Activated CD4-positive, alpha-beta memory T cell treated with anti-CD3 and anti-CD28 coated beads for 36 hours (primary cell): ENCODE measurements around the gene PUSL1. TPM values are rescaled to one million over a fixed set of nuclear protein-coding genes. Genes with fewer than 3 reads are reported as not detected.

ENCODE experiments used
- CTCF ChIA-PET: fragments of 350-600 bp; sonication (Branson Sonifier 250); formaldehyde crosslinking; loops from one replicate; lab custom pipeline; 2021; ENCODE audit warnings: antibody characterized with exemption, inconsistent platforms; lab: Charles Lee
- POLR2A ChIA-PET: fragments of 350-600 bp; sonication (Branson Sonifier 250); formaldehyde crosslinking; loops from one replicate; lab custom pipeline; 2021; ENCODE audit warnings: antibody characterized with exemption; lab: Charles Lee
- DNase-seq: peaks from one replicate; pipeline ENCODE4 v3.0.0-alpha.2; 2020
- H3K27ac Mint-ChIP-seq: one replicate; pipeline ENCODE4 v1.8.0; 2021; ENCODE audit warnings: mixed read lengths
- H3K27me3 Mint-ChIP-seq: one replicate; pipeline ENCODE4 v1.8.0; 2021; ENCODE audit warnings: mixed read lengths
- H3K36me3 Mint-ChIP-seq: one replicate; pipeline ENCODE4 v1.8.0; 2021; ENCODE audit warnings: mixed read lengths
- H3K4me1 Mint-ChIP-seq: one replicate; pipeline ENCODE4 v1.8.0; 2021; ENCODE audit warnings: low read depth, mixed read lengths
- H3K4me3 Mint-ChIP-seq: one replicate; pipeline ENCODE4 v1.8.0; 2021; ENCODE audit warnings: mild to moderate bottlenecking, mixed read lengths
- H3K9me3 Mint-ChIP-seq: one replicate; pipeline ENCODE4 v1.8.0; 2021; ENCODE audit warnings: mixed read lengths
- intact Hi-C: fragments of 100-400 bp; cut with micrococcal nuclease; formaldehyde crosslinking; loops from one replicate; pipeline ENCODE4 v1.15.1; 2023
- total RNA-seq, 2 experiments: library from RNA; stranded (reverse); gene quantifications; one replicate each; pipeline ENCODE4 v1.2.3, GENCODE V29; 2021

Gene PUSL1
- total RNA-seq, 2 experiments from 2014 or later, result 19.7 to 23.1 TPM

DNA sequence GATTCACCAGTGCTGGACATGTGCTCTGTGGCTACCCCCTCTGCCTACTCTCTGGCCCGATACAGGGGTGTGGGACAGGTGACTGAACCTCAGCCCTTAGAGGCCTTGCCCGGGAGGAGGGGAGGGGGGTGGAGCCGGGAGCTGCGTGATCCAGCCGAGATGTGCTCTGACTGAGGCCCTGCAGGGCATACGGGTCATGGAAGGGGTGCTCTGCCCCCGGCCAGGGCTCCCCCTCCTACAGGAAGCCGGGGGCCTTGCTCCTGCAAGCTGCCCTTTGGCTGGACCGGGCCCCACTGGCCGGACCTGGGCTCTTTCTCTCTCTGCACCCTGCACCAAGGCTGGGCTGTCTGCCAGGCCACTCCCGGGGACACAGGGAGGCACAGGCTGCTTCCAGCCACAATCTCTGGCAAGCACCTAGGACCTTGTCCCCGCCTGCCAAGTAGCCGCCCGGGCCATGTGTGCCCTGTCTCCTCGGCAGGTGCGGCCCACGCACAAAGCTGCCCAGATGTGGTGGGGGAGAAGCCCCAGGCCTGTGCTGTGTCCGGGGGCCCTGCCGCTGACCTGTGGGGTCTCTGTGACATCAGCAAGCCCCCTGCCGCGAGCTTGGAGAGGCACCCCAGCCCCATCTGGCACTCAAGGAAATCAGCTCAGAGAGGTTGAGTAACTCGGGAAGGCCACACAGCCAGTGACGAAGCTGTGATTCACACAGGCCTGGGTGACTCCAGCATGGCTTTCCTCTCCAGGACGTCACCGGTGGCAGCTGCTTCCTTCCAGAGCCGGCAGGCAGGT lies 26.7 kb upstream of the PUSL1 start:
- intact Hi-C loops, result loop anchor here (5.0 kb wide), 1 partner anchor 109 kb away; the partner anchor contains the start of gene TTLL10
- no peak overlapping the region for H3K27ac Mint-ChIP-seq
- H3K4me1 Mint-ChIP-seq, result peaks cover 3% of the 10 kb centered on the region
- ChIA-PET POLR2A (no interaction called here), CTCF (interaction anchor here (1.6 kb wide), 1 partner anchor 160 kb away, joined by 8 read pairs; no protein-coding TSS in a partner anchor)
- no peak overlapping the region for H3K4me3 Mint-ChIP-seq
- H3K9me3 Mint-ChIP-seq, result no peaks in the 10 kb centered on the region
- H3K27me3 Mint-ChIP-seq, result no peaks in the 10 kb centered on the region
- peak; percentile 56 for DNase-seq
- H3K36me3 Mint-ChIP-seq, result no peaks in the 10 kb centered on the region

DNA sequence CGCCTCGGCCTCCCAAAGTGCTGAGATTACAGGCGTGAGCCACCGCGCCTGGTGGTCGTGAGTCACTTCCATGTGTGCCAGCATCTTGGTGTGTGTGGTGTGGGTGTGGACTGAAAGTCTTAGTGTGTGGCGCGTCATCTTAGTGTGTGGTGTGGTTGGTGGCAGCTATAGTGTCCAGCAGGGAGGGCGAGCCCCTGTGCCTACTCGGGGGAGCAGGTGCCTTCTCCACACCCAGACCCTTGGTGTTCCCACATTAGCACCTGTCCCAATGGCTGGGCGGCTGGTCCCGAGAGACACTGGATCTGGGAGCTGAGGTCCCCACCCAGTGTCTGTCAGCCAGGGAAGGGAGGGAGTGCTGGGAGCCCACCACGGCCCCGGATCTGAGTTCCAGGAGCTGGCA lies 25.4 kb upstream of the PUSL1 start:
- ChIA-PET CTCF (interaction anchor here (1.2 kb wide), 1 partner anchor 219 kb away, joined by 3 read pairs; no protein-coding TSS in a partner anchor), POLR2A (no interaction called here)
- H3K4me1 Mint-ChIP-seq, result peaks cover 3% of the 10 kb centered on the region
- no peaks in the 10 kb centered on the region for H3K27me3 Mint-ChIP-seq
- DNase-seq, result peak; percentile 57
- H3K27ac Mint-ChIP-seq, result no peak overlapping the region
- H3K4me3 Mint-ChIP-seq, result no peak overlapping the region
- intact Hi-C loops, result loop anchor here (5.0 kb wide), 1 partner anchor 111 kb away; the partner anchor contains the start of gene TTLL10
- no peaks in the 10 kb centered on the region for H3K36me3 Mint-ChIP-seq
- H3K9me3 Mint-ChIP-seq, result no peaks in the 10 kb centered on the region

DNA sequence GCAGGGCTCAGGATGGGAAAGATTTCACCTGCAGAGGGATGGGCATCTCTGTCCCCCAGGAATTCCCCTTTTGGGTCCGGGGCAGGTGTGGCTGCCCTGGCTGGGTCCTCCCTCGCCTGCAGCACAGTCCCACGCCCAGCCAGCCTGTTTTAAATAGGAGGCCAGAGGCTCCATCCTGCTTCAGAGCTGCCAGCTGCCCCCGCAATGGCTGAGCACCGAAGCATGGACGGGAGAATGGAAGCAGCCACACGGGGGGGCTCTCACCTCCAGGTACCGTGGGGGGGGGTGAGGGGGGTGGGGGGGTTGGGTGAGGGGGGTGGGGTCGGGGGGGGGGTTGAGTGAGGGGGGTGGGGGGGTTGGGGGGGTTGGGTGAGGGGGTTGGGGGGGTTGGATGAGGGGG lies 24.6 kb upstream of the PUSL1 start:
- no peaks in the 10 kb centered on the region for H3K27me3 Mint-ChIP-seq
- no peak overlapping the region for H3K27ac Mint-ChIP-seq
- POLR2A ChIA-PET, result no interaction called here

DNA sequence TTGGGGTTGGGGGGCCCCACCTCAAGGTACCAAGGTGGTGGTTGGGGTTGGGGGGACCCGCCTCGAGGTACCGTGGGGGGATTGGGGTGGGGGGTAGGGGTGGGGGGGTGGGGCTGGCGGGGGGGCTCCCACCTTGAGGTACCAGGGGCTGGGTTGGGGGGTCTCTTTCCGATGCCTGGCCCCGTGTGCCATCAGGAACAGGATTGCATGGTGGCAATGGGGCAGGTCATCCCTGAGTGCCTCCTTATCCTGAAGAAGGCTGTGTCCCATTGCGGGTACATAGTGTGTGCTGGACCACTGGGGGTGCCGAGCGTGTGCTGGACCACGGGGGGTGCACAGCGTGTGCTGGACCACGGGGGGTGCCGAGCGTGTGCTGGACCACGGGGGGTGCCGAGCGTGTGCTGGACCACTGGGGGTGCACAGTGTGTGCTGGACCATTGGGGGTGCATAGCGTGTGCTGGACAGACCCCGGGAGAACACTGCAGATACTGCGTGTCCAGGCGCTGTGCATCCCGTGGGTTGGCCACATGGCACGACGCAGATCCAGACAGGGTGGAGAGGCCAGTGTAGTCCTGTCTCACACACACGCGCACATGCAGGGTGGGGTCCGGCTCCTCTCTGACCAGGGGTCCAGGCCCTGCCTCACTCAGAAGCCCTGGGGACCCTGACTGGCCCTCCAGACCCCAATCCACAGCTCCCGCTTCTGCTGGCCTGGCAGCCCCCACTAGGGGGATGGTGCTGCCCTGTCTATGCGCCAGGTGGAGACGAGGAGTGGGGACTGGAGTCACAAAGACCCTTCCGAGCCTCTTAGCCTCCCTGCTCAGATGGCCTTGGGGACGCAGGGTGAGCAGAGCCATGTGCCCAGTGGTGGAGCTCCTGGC lies 23.9 kb upstream of the PUSL1 start:
- ChIA-PET POLR2A (no interaction called here), CTCF (no interaction called here)
- peaks cover 3% of the 10 kb centered on the region for H3K4me1 Mint-ChIP-seq
- H3K9me3 Mint-ChIP-seq, result no peaks in the 10 kb centered on the region
- no peak overlapping the region for H3K4me3 Mint-ChIP-seq
- H3K27me3 Mint-ChIP-seq, result no peaks in the 10 kb centered on the region
- intact Hi-C loops, result loop anchor here (5.0 kb wide), 1 partner anchor 112 kb away; the partner anchor contains the start of gene TTLL10
- H3K27ac Mint-ChIP-seq, result no peak overlapping the region
- no peaks in the 10 kb centered on the region for H3K36me3 Mint-ChIP-seq
- no peak for DNase-seq

More for the DNA sequence above, 24.6 kb upstream of the PUSL1 start:
- peaks cover 3% of the 10 kb centered on the region for H3K4me1 Mint-ChIP-seq
- CTCF ChIA-PET, result interaction anchor here (1.2 kb wide), 1 partner anchor 220 kb away, joined by 3 read pairs; no protein-coding TSS in a partner anchor
- DNase-seq, result no peak
- H3K9me3 Mint-ChIP-seq, result no peaks in the 10 kb centered on the region
- intact Hi-C loops, result loop anchor here (5.0 kb wide), 1 partner anchor 112 kb away; the partner anchor contains the start of gene TTLL10
- no peak overlapping the region for H3K4me3 Mint-ChIP-seq
- H3K36me3 Mint-ChIP-seq, result no peaks in the 10 kb centered on the region

DNA sequence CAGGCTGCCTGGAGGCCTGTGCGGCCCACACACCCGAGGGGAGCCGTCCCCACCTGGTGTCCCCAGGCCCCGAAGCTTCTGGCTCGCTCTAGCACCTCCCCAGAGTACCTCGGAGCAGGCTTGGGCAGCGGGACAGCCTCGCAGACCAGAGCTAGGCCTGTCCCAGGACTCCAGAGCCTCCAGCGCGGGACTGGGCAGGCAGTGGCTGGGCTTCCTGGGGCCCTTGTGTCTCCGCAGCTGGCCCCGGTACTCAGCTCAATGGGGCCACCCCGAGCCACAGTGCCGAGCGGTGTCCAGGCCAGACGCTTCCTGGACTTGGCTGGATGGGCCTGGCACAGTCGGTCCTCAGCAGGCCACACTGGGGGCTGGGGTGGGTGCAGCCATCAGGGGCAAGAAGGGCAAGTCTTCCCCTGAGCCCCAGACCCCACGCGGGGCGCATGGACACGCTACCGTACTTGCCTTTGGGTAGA lies 23.3 kb upstream of the PUSL1 start:
- no peak for DNase-seq
- Mint-ChIP-seq H3K9me3 (no peaks in the 10 kb centered on the region), H3K27me3 (no peaks in the 10 kb centered on the region), H3K27ac (no peak overlapping the region), H3K36me3 (no peaks in the 10 kb centered on the region), H3K4me1 (peaks cover 3% of the 10 kb centered on the region), H3K4me3 (no peak overlapping the region)
- CTCF ChIA-PET, result interaction anchor here (3.1 kb wide), 1 partner anchor 163 kb away, joined by 9 read pairs; no protein-coding TSS in a partner anchor
- POLR2A ChIA-PET, result no interaction called here
- intact Hi-C loops, result no loop called here

DNA sequence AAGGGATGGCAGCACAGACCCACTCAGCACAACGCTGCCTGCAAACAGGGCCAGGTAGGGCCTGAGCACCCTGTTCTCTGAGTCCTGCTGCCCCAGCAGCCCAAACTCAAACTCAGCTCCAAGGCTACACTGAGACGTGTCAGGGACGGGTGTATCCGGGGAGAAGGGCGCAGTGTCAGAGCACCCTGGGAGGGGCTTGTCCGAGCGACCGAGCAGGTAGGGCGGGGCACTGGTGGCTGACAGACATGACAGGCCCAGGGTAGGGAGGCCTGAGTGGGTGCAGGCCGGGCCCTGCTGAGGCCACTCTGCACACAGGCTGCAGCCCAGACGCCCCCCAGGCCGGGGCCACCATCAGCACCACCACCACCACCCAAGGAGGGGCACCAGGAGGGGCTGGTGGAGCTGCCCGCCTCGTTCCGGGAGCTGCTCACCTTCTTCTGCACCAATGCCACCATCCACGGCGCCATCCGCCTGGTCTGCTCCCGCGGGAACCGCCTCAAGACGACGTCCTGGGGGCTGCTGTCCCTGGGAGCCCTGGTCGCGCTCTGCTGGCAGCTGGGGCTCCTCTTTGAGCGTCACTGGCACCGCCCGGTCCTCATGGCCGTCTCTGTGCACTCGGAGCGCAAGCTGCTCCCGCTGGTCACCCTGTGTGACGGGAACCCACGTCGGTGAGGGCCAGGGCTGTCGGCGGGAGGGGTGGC lies 22.6 kb upstream of the PUSL1 start:
- DNase-seq, result no peak
- Mint-ChIP-seq H3K4me1 (peaks cover 3% of the 10 kb centered on the region), H3K27me3 (no peaks in the 10 kb centered on the region), H3K36me3 (no peaks in the 10 kb centered on the region), H3K4me3 (no peak overlapping the region), H3K9me3 (no peaks in the 10 kb centered on the region), H3K27ac (no peak overlapping the region)
- POLR2A ChIA-PET, result no interaction called here
- intact Hi-C loops, result no loop called here
- CTCF ChIA-PET, result interaction anchor here (3.1 kb wide), 1 partner anchor 163 kb away, joined by 9 read pairs; no protein-coding TSS in a partner anchor

DNA sequence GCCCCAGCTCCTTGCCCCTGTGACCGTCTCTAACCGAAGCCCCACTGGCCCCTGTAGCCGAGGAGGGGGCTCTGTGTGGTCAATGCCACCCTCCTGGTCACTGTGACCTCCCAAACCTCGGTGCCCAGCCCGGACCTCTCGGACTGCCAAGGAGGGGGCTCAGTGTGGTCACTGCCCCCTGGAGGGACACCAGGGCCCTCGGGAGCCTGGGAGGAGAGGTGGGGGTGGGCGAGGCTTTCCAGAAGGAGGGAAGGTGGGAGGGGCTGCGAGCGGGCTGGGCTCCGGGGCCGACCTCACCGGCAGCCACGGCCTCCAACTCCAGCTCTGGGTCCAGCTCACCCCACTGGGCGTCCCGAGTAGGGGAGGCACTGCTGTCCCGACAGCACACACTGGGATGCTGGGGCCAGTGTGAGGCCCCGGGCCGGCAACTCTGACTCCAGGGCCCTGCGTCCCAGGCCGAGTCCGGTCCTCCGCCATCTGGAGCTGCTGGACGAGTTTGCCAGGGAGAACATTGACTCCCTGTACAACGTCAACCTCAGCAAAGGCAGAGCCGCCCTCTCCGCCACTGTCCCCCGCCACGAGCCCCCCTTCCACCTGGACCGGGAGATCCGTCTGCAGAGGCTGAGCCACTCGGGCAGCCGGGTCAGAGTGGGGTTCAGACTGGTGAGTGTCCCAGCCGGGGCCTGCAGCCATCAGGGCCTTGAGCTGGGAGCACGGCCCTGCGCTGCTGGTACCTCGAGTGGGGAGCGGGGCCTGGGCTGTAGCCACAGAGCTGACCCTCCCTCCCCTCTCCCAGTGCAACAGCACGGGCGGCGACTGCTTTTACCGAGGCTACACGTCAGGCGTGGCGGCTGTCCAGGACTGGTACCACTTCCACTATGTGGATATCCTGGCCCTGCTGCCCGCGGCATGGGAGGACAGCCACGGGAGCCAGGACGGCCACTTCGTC lies 21.8 kb upstream of the PUSL1 start:
- ChIA-PET CTCF (interaction anchor here (3.1 kb wide), 1 partner anchor 164 kb away, joined by 9 read pairs; no protein-coding TSS in a partner anchor), POLR2A (no interaction called here)
- DNase-seq, result no peak
- H3K36me3 Mint-ChIP-seq, result no peaks in the 10 kb centered on the region
- intact Hi-C loops, result no loop called here
- H3K27ac Mint-ChIP-seq, result no peak overlapping the region
- no peaks in the 10 kb centered on the region for H3K27me3 Mint-ChIP-seq
- peaks cover 3% of the 10 kb centered on the region for H3K4me1 Mint-ChIP-seq
- H3K4me3 Mint-ChIP-seq, result no peak overlapping the region
- no peaks in the 10 kb centered on the region for H3K9me3 Mint-ChIP-seq

DNA sequence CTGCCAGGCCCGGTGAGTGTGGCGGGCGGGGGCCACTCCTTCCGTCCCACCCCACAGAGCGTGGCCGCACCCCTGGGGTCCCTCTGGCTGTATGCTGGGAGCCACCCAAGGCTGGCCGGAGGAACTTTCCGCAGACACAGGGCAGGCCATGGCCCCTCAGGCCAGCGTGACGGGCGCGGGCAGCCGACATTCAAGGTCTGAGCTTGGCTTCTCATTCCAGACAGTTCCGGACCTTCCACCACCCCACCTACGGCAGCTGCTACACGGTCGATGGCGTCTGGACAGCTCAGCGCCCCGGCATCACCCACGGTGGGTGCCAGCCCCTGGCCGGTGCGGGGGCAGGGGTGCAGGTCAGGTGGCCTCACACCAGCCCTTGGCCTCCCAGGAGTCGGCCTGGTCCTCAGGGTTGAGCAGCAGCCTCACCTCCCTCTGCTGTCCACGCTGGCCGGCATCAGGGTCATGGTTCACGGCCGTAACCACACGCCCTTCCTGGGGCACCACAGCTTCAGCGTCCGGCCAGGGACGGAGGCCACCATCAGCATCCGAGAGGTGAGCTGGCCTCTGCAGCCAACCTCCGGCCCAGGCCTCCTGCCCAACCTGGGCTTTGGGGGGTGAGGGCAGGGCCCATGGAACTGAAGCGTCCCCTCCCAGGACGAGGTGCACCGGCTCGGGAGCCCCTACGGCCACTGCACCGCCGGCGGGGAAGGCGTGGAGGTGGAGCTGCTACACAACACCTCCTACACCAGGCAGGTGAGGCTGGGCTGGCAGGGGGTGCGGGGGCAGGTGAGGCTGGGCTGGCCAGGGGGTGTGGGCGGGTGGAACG lies 20.9 kb upstream of the PUSL1 start:
- Mint-ChIP-seq H3K36me3 (no peaks in the 10 kb centered on the region), H3K4me1 (peaks cover 6% of the 10 kb centered on the region), H3K9me3 (no peaks in the 10 kb centered on the region), H3K27ac (no peak overlapping the region), H3K4me3 (no peak overlapping the region), H3K27me3 (no peaks in the 10 kb centered on the region)
- DNase-seq, result no peak
- POLR2A ChIA-PET, result no interaction called here
- intact Hi-C loops, result no loop called here
- CTCF ChIA-PET, result interaction anchor here (3.1 kb wide), 1 partner anchor 165 kb away, joined by 9 read pairs; no protein-coding TSS in a partner anchor

DNA sequence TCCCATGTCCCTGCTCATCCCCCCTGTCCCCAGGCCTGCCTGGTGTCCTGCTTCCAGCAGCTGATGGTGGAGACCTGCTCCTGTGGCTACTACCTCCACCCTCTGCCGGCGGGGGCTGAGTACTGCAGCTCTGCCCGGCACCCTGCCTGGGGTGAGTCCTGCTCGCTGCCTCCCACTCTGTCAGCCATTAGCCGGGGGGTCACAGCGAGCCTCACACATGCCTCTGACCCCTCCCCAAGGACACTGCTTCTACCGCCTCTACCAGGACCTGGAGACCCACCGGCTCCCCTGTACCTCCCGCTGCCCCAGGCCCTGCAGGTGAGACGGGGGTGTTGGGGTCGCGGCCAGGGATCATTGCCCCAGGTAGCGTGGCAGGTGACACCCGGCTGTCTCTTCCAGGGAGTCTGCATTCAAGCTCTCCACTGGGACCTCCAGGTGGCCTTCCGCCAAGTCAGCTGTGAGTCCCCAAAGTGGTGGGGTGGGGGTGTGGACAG lies 18.1 kb upstream of the PUSL1 start:
- Mint-ChIP-seq H3K4me1 (peaks cover 4% of the 10 kb centered on the region), H3K27ac (no peak overlapping the region), H3K9me3 (no peaks in the 10 kb centered on the region), H3K36me3 (no peaks in the 10 kb centered on the region), H3K4me3 (no peak overlapping the region), H3K27me3 (no peaks in the 10 kb centered on the region)
- POLR2A ChIA-PET, result no interaction called here
- intact Hi-C loops, result loop anchor here (2.0 kb wide), 1 partner anchor 167 kb away; no protein-coding TSS in a partner anchor
- CTCF ChIA-PET, result interaction anchor here (0.9 to 2.8 kb wide), 8 partner anchors 15 to 308 kb away, joined by 3 to 74 read pairs (median 4); partner anchors contain the start of genes AURKAIP1 and PERM1
- peak; percentile 71 for DNase-seq
